Measurements from ENCODE around the gene NAALADL2. TPM values are rescaled to one million over a fixed set of nuclear protein-coding genes. Genes with fewer than 3 reads are reported as not detected.

Gene NAALADL2
- total and polyA plus RNA-seq, 4 donors: 0.28 to 4.6 (median 3.1) TPM

DNA sequence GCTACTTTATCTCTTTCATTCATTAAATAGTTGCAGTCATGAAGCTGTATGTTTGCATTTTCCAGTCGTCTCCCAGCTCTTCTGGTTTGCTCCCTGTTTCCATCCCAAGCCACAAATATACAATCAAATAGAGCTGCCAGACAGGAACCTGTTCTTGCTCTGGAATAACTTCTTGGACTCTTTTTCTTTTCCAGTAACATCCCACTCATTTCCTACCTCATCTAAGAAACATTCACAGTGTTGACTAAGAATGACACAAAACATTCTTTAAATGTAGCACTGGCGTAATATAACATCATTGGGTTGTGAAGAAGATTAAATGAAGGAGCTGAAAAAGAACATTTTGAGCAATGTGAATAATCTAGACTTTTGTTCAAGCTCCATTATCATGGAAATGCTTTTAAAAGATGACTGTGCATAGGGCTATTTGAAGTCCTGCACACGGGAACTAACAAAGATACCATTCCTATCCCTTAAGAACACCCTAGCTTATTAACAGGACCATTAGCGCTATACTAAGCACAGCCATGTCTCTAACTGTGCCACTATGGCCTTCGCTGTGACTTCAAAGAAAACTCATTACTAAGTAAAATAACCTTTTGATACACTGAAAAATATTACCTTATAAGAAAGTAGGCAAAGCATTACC, 574.0 kb downstream of the NAALADL2 start:
- Histone ChIP-seq H3K4me3 (ENCODE audit: low read depth in 1 of 3, low read length in 3 of 3) (no peak overlapping the region), H3K9ac (ENCODE audit: low read depth in 1 of 2, low read length in 2 of 2) (no peak overlapping the region), H3K27me3 (ENCODE audit: control insufficient read depth in 4 of 4, insufficient read depth in 4 of 4, low read length in 3 of 4) (no peaks in the 10 kb centered on the region), H3K9me3 (ENCODE audit: control insufficient read depth in 4 of 4, low read length in 3 of 4) (no peaks in the 10 kb centered on the region), H3K4me1 (ENCODE audit: control insufficient read depth in 4 of 4, insufficient read depth in 4 of 4, low read length in 3 of 4) (peaks cover 0 to 15% (median 6%) of the 10 kb centered on the region in 4 donors), H3K27ac (ENCODE audit: low read depth in 1 of 2, low read length in 2 of 2) (no peak overlapping the region), H3K36me3 (ENCODE audit: control insufficient read depth in 4 of 4, insufficient read depth in 3 of 4, low read depth in 1 of 4, low read length in 3 of 4) (no peaks in the 10 kb centered on the region)
- WGBS: 86% methylated on average over 5 of the region's 5 CpGs
- no peak for DNase-seq (ENCODE audit: low spot score)
- TF ChIP-seq RAD21 (IDR thresholded peaks at IDR 0.05): no peak
- TF ChIP-seq ATF3 (IDR thresholded peaks at IDR 0.05): no peak

DNA sequence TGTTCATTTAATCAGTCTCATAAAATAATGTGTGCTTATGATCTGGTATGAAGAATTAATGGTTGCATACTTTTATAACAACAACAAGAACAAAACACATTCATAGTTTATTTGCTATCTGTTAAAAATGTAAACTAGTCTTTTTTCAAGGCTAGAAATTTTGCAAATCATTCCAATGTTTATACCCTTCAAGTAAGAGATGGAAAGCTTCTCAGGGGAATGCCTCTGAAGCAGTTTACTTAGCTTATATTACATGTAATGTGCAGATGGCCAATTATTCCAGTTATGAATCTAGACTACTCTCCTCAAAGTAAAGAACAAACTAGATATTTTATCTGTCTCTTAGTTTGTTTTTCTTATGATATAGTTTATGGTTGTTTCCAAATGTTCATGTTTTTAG, 575.4 kb downstream of the NAALADL2 start:
- H3K27me3 ChIP-seq (ENCODE audit: control insufficient read depth in 4 of 4, insufficient read depth in 4 of 4, low read length in 3 of 4): no peaks in the 10 kb centered on the region
- H3K27ac ChIP-seq (ENCODE audit: low read depth in 1 of 2, low read length in 2 of 2): no peak overlapping the region
- no peaks in the 10 kb centered on the region for H3K36me3 ChIP-seq (ENCODE audit: control insufficient read depth in 4 of 4, insufficient read depth in 3 of 4, low read depth in 1 of 4, low read length in 3 of 4)
- H3K9ac ChIP-seq (ENCODE audit: low read depth in 1 of 2, low read length in 2 of 2): no peak overlapping the region
- DNase-seq (ENCODE audit: low spot score): no peak
- no peak overlapping the region for H3K4me3 ChIP-seq (ENCODE audit: low read depth in 1 of 3, low read length in 3 of 3)
- peaks cover 0 to 15% (median 6%) of the 10 kb centered on the region in 4 donors for H3K4me1 ChIP-seq (ENCODE audit: control insufficient read depth in 4 of 4, insufficient read depth in 4 of 4, low read length in 3 of 4)
- TF ChIP-seq ZBTB33 (IDR thresholded peaks at IDR 0.05) (no peak), SP1 (IDR thresholded peaks at IDR 0.05) (no peak), ATF3 (IDR thresholded peaks at IDR 0.05) (no peak), EGR1 (IDR thresholded peaks at IDR 0.05; ENCODE audit: low read depth in 2 of 2) (no peak), YY1 (IDR thresholded peaks at IDR 0.05) (no peak), REST (IDR thresholded peaks at IDR 0.05) (no peak), RAD21 (IDR thresholded peaks at IDR 0.05) (no peak), JUND (IDR thresholded peaks at IDR 0.05) (no peak), RXRA (IDR thresholded peaks at IDR 0.05) (no peak), GABPA (IDR thresholded peaks at IDR 0.05 in 1 of 2, conservative IDR thresholded peaks at IDR 0.05 in 1 of 2) (no peak), TAF1 (conservative IDR thresholded peaks at IDR 0.05) (no peak), FOXA1 (IDR thresholded peaks at IDR 0.05) (no peak), HNF4G (IDR thresholded peaks at IDR 0.05) (no peak), FOXA2 (IDR thresholded peaks at IDR 0.05) (no peak), HNF4A (conservative IDR thresholded peaks at IDR 0.05) (no peak), NR2F2 (IDR thresholded peaks at IDR 0.05) (no peak)
- TF ChIP-seq, protein P1, sequence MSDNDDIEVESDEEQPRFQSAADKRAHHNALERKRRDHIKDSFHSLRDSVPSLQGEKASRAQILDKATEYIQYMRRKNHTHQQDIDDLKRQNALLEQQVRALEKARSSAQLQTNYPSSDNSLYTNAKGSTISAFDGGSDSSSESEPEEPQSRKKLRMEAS (IDR thresholded peaks at IDR 0.05): no peak
- TF ChIP-seq, protein P2, sequence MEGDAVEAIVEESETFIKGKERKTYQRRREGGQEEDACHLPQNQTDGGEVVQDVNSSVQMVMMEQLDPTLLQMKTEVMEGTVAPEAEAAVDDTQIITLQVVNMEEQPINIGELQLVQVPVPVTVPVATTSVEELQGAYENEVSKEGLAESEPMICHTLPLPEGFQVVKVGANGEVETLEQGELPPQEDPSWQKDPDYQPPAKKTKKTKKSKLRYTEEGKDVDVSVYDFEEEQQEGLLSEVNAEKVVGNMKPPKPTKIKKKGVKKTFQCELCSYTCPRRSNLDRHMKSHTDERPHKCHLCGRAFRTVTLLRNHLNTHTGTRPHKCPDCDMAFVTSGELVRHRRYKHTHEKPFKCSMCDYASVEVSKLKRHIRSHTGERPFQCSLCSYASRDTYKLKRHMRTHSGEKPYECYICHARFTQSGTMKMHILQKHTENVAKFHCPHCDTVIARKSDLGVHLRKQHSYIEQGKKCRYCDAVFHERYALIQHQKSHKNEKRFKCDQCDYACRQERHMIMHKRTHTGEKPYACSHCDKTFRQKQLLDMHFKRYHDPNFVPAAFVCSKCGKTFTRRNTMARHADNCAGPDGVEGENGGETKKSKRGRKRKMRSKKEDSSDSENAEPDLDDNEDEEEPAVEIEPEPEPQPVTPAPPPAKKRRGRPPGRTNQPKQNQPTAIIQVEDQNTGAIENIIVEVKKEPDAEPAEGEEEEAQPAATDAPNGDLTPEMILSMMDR (IDR thresholded peaks at IDR 0.05; ENCODE audit: low read depth, low read length, missing input control): no peak
- H3K9me3 ChIP-seq (ENCODE audit: control insufficient read depth in 4 of 4, low read length in 3 of 4): no peaks in the 10 kb centered on the region

Data from liver (tissue), 9 donors.